Activated naive CD4-positive, alpha-beta T cell treated with anti-CD3 and anti-CD28 coated beads, Interleukin-2, amount 10 ng/mL, durations not matched to agents 7 days and 5 days (primary cell): Measurements from ENCODE around the gene OSGIN1.

Source experiments
- CTCF ChIA-PET: fragments of 350-600 bp; sonication (Branson Sonifier 250); formaldehyde crosslinking; loops from one replicate; lab custom pipeline; 2021; ENCODE audit warnings: antibody characterized with exemption; lab: Charles Lee
- DNase-seq: peaks from one replicate; pipeline ENCODE4 v3.0.0-alpha.2; 2020
- H3K27ac Mint-ChIP-seq: one replicate; pipeline ENCODE4 v1.8.0; 2021; ENCODE audit warnings: mild to moderate bottlenecking, moderate library complexity, mixed read lengths
- H3K27me3 Mint-ChIP-seq: one replicate; pipeline ENCODE4 v1.8.0; 2021; ENCODE audit warnings: mild to moderate bottlenecking, mixed read lengths
- H3K36me3 Mint-ChIP-seq: one replicate; pipeline ENCODE4 v1.8.0; 2021; ENCODE audit warnings: mixed read lengths
- H3K4me1 Mint-ChIP-seq: one replicate; pipeline ENCODE4 v1.8.0; 2021; ENCODE audit warnings: mixed read lengths
- H3K4me3 Mint-ChIP-seq: one replicate; pipeline ENCODE4 v1.8.0; 2021; ENCODE audit warnings: mild to moderate bottlenecking, moderate library complexity, mixed read lengths
- H3K9me3 Mint-ChIP-seq: one replicate; pipeline ENCODE4 v1.8.0; 2021; ENCODE audit warnings: mixed read lengths

OSGIN1 gene

DNA sequence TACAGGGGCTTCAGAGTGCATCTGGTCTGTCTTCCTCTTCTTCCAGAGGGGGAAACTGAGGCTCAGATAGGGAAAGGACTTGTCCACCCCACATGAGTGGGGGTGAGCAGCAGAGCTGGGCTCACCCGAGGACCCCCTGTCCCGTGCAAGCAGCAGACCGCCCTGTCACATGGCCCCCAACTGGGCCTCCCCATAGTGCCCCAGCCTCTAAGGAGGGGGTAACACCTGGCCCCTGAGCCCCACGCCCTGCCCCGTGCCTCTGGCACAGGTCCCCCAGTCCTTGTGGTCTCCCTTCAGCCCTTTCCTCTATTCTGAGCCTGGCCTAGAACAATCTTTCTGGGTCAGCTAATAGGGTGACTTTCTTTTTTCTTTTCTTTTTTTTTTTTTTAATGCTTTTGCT is 8.6 kb downstream of the OSGIN1 start:
- DNase-seq, result no peak
- CTCF ChIA-PET, result interaction anchor here (0.8 to 1.4 kb wide), 3 partner anchors 8 to 123 kb away, joined by 3 to 5 read pairs (median 3); partner anchors contain the start of gene OSGIN1
- no peaks in the 10 kb centered on the region for H3K4me1 Mint-ChIP-seq
- H3K4me3 Mint-ChIP-seq, result no peak overlapping the region
- H3K36me3 Mint-ChIP-seq, result no peaks in the 10 kb centered on the region
- H3K27ac Mint-ChIP-seq, result no peak overlapping the region
- H3K27me3 Mint-ChIP-seq, result peaks cover 14% of the 10 kb centered on the region
- H3K9me3 Mint-ChIP-seq, result no peaks in the 10 kb centered on the region

DNA sequence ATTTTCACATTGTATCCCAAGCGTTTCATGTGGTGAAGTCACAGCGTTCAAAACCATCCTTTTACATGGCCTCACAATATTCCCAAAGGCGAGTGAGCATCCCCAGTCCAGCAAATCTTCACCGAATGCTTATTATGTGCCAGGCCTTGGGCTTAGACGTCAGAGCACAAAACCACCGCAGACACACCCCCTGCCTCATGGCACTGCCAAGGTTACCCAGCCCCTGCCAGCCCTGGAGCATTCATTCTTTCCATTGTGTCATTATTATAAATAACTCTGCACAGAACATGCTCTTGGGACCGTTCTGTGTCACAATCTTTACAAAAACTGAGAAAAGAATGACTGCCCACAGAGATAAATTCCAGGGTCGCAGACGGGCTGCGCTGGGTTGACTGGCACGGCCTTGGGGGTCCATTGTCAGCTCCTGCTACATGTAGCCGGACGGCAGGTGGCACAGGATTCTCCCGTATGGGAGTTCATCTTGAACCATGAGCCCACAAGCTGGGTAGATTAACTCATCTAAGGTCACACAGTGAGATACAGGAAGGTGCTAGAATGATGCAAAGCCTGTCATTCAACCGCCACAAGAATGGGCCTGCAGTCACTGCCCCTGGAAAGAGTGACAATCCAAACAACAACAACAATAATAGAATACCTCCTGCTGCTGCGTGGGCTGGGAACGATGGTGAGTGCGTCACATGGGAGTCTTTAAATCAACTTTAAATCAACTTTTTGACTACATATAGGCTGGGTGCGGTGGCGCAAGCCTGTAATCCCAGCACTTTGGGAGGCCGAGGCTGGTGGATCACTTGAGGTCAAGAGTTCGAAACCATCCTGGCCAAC is 10.5 kb downstream of the OSGIN1 start:
- Mint-ChIP-seq H3K27me3 (peaks cover 22% of the 10 kb centered on the region), H3K36me3 (no peaks in the 10 kb centered on the region), H3K4me3 (no peak overlapping the region), H3K9me3 (no peaks in the 10 kb centered on the region), H3K27ac (no peak overlapping the region), H3K4me1 (peaks cover 2% of the 10 kb centered on the region)
- CTCF ChIA-PET, result no interaction called here
- DNase-seq, result no peak

DNA sequence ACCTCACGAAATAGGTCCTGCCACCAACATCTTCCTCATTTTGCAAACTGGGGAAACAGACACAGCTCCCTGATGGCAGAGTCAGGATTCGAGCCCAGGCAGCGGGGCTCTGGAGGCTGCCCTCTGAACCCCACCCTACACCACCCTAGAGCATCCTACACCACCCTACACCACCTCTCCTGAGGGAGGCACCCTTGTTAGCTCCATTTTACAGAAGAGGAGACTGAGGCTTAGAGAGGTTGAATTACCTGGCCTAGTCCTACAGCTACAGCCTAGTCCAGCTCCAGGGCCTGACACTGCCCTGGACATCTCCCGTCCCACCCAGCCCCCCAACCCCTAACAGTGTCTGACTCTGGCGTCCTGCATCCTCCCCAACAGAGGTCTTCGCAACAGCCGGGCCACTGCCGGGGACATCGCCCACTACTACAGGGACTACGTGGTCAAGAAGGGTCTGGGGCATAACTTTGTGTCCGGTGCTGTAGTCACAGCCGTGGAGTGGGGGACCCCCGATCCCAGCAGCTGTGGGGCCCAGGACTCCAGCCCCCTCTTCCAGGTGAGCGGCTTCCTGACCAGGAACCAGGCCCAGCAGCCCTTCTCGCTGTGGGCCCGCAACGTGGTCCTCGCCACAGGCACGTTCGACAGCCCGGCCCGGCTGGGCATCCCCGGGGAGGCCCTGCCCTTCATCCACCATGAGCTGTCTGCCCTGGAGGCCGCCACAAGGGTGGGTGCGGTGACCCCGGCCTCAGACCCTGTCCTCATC is 11.8 kb downstream of the OSGIN1 start:
- DNase-seq, result no peak
- Mint-ChIP-seq H3K27me3 (peaks cover 34% of the 10 kb centered on the region), H3K4me3 (no peak overlapping the region), H3K9me3 (no peaks in the 10 kb centered on the region), H3K27ac (no peak overlapping the region), H3K36me3 (no peaks in the 10 kb centered on the region), H3K4me1 (peaks cover 2% of the 10 kb centered on the region)
- CTCF ChIA-PET, result interaction anchor here (0.6 to 0.9 kb wide), 3 partner anchors 38 to 347 kb away, joined by 3 read pairs; no protein-coding TSS in a partner anchor

DNA sequence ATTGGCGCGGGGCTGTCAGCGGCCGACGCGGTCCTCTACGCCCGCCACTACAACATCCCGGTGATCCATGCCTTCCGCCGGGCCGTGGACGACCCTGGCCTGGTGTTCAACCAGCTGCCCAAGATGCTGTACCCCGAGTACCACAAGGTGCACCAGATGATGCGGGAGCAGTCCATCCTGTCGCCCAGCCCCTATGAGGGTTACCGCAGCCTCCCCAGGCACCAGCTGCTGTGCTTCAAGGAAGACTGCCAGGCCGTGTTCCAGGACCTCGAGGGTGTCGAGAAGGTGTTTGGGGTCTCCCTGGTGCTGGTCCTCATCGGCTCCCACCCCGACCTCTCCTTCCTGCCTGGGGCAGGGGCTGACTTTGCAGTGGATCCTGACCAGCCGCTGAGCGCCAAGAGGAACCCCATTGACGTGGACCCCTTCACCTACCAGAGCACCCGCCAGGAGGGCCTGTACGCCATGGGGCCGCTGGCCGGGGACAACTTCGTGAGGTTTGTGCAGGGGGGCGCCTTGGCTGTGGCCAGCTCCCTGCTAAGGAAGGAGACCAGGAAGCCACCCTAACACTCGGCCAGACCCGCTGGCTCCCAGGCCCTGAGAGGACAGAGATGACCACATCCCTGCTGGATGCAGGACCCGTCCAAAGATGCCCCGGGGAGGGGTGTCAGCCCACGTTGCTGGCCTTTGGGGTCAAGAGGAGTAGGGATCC is 12.6 kb downstream of the OSGIN1 start:
- no peak overlapping the region for H3K27ac Mint-ChIP-seq
- H3K36me3 Mint-ChIP-seq, result no peaks in the 10 kb centered on the region
- CTCF ChIA-PET, result interaction anchor here (0.6 kb wide), 1 partner anchor 346 kb away, joined by 3 read pairs; no protein-coding TSS in a partner anchor
- DNase-seq, result no peak
- H3K4me1 Mint-ChIP-seq, result peaks cover 2% of the 10 kb centered on the region
- no peaks in the 10 kb centered on the region for H3K9me3 Mint-ChIP-seq
- peaks cover 41% of the 10 kb centered on the region for H3K27me3 Mint-ChIP-seq
- H3K4me3 Mint-ChIP-seq, result no peak overlapping the region

DNA sequence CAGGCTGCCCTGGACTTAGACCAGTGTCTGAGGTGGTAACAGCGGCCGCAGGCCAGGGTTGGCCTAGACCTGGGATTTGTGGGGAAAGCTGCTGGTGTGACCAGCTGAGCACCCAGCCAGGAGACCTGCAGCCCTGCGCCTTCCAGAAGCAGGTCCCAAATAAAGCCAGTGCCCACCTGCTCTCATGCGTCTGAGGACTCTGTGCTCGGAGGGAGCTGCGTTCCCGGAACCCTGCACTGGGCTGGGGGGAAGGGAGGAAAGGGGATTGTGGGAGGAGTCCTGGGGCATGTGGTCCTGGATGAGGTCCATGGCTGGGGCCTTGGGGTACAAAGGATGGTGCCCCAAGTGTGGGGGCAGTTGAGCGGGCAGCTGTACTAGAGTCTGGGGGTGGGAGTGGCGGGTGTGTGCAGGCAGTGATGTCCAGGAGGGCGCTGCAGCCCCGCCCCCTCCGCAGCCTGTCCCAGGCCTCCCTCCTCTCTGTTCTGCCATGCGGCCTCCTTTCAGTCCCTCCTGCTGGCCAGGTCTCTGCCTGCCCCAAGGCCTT is 13.2 kb downstream of the OSGIN1 start:
- Mint-ChIP-seq H3K27me3 (peaks cover 46% of the 10 kb centered on the region), H3K4me3 (no peak overlapping the region), H3K36me3 (no peaks in the 10 kb centered on the region), H3K4me1 (peaks cover 2% of the 10 kb centered on the region), H3K9me3 (no peaks in the 10 kb centered on the region), H3K27ac (no peak overlapping the region)
- DNase-seq, result no peak
- CTCF ChIA-PET, result interaction anchor here (1.2 kb wide), 1 partner anchor 13 kb away, joined by 4 read pairs; the partner anchor contains the start of gene OSGIN1

DNA sequence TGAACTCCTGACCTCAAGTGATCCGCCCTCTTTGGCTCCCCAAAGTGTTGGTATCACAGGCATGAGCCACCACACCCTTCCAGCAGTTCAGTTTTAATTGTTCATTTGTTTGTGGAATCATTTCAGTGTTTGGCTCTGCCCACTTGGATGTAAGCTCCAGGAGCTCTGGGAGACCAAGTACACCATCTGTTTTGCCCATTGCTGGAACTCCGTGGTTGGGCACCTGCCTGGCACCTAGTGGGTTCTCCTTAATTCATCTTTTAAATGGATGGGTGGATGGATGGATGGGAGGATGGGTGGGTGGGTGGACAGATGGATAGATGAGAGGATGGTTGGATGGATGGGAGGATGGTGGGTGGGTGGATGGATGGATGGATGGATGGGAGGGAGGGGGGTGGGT is 14.1 kb downstream of the OSGIN1 start:
- Mint-ChIP-seq H3K4me1 (peaks cover 2% of the 10 kb centered on the region), H3K4me3 (no peak overlapping the region), H3K36me3 (no peaks in the 10 kb centered on the region), H3K9me3 (no peaks in the 10 kb centered on the region), H3K27ac (no peak overlapping the region), H3K27me3 (peaks cover 53% of the 10 kb centered on the region)
- CTCF ChIA-PET, result interaction anchor here (1.2 kb wide), 1 partner anchor 14 kb away, joined by 4 read pairs; the partner anchor contains the start of gene OSGIN1
- DNase-seq, result no peak

DNA sequence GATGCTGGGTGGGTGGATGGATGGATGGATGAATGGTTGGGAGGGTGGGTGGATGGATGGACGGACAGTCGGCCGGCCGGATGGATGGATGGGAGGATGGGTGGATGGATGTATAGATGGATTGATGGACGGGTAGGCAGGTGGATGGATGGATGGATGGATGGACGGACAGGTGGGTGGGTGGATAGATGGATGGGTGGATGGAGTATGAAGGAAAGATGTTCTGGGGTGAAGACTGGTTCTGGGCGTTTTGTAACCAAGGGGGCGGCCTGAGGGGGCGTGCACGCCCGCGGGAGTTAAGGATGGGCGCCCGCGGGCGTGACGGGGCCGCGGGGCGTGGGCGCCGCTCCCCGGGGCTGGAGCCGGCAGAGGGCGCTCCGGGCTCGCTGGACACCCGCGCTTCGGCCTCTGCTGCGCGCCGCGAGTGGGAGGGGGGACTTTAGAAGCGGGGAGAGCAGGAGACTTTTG is 14.8 kb downstream of the OSGIN1 start, which contains the start of gene NECAB2:
Gene NECAB2 (plus strand): TSS at position 407 of the 468 bp plus-strand sequence. CDS start 405 bp downstream, outside the sequence.
- CTCF ChIA-PET, result no interaction called here
- Mint-ChIP-seq H3K4me1 (peaks cover 2% of the 10 kb centered on the region), H3K27ac (no peak within 1 kb of the TSS), H3K4me3 (no peak within 1 kb of the TSS), H3K9me3 (no peaks in the 10 kb centered on the region), H3K27me3 (peaks cover 57% of the 10 kb centered on the region), H3K36me3 (no peaks in the 10 kb centered on the region)
- DNase-seq, result peak; percentile 42

DNA sequence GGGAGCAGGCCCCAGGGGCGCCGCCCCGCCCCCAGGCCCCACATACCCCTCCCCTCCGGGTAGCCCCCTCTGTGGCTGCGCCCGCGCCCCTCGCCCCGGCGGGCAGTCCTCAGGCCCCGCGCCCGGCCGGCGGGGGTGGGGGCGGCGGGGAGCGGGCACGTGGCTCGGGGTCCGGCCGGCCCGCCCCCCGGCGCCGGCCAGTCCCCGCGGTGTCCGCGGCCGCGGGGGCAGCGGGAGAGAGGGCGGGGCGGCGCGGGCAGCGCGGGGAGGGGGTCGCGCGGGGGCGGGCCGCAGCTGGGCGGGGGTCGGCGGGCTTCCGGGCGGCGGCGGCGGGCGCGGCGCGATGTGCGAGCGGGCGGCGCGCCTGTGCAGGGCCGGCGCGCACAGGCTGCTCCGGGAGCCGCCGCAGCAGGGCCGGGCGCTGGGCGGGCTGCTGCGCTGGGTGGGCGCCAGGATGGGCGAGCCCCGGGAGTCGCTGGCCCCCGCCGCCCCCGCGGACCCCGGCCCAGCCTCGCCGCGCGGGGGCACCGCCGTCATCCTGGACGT is 15.3 kb downstream of the OSGIN1 start:
- H3K4me3 Mint-ChIP-seq, result no peak overlapping the region
- H3K27me3 Mint-ChIP-seq, result peaks cover 57% of the 10 kb centered on the region
- CTCF ChIA-PET, result no interaction called here
- no peak for DNase-seq
- no peaks in the 10 kb centered on the region for H3K9me3 Mint-ChIP-seq
- H3K36me3 Mint-ChIP-seq, result no peaks in the 10 kb centered on the region
- H3K4me1 Mint-ChIP-seq, result peaks cover 2% of the 10 kb centered on the region
- H3K27ac Mint-ChIP-seq, result no peak overlapping the region

DNA sequence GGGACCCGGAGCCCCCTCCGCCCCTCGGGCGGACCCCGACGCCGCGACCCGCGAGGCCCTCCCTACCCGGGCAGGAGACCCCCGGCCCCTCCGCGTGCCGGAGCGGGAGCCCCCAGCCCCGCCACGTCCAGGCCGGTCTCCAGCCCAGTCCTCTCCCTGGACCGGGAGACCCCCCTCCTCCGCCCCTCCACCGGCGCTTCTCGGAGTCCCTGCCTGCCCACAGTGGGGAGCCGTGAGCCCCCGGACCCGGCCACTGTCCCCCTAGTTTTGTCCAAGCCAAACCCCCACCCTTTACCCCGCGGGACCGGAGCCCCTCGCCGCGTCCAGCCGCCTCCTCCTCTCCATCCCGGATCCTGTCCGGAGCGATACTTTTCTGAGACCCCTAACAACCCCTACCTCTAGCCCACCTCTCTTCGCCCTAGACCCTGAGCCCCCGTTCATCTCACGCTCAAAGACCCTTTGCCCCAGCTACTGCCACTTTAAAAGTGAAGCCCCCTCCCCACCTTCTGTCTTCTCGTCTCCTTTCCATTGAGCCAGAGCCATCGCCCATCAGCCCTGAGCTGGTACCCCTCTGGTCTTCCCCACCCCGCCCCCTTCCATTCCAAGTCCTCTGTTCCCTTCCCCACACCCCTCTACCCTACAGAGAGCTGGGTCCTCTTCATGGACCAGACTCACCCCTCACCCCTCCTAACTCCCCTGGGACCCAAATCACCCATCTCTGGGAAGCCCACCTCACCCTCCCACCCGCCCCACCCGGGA is 16.0 kb downstream of the OSGIN1 start:
- CTCF ChIA-PET, result interaction anchor here (1.3 kb wide), 1 partner anchor 11 kb away, joined by 3 read pairs; no protein-coding TSS in a partner anchor
- Mint-ChIP-seq H3K4me1 (peaks cover 2% of the 10 kb centered on the region), H3K27me3 (peaks cover 57% of the 10 kb centered on the region), H3K9me3 (no peaks in the 10 kb centered on the region), H3K27ac (no peak overlapping the region), H3K4me3 (no peak overlapping the region), H3K36me3 (no peaks in the 10 kb centered on the region)
- no peak for DNase-seq

DNA sequence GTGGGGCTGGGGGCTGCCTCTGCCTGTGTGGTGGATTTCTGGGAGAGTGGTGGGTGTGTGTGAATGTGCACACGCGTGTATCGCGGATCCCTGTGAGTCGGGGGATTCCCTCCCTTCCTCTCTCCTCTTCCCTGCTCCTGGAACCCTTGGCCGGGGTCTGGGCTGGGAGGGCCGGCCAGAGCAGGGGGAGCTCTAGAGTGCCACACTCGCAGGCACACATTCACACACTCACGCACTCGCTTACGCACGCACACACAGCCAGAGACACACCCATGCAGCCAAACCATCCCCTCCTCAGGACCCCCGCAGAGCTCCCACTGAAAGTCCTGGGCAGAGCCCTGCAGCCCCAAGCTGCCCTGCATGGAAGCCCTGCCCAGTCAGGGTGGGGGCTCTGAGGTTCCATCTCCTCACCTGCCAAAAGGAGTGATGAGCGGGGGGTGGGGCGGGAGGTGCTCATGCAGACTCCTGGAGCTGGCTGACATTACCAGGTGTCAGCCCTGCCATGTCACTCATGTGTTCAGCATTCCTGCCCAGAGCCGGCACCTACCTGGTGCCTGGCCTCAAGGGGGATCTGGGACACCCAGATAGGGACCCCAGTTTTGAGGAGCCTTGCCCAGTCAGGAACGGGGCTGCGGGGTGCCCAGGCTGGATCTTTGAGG is 16.9 kb downstream of the OSGIN1 start:
- Mint-ChIP-seq H3K4me3 (no peak overlapping the region), H3K27me3 (peaks cover 57% of the 10 kb centered on the region), H3K27ac (no peak overlapping the region), H3K9me3 (no peaks in the 10 kb centered on the region), H3K4me1 (peaks cover 2% of the 10 kb centered on the region), H3K36me3 (no peaks in the 10 kb centered on the region)
- DNase-seq, result no peak
- CTCF ChIA-PET, result interaction anchor here (1.2 to 1.5 kb wide), 3 partner anchors 11 to 13 kb away, joined by 3 to 4 read pairs (median 3); no protein-coding TSS in a partner anchor

DNA sequence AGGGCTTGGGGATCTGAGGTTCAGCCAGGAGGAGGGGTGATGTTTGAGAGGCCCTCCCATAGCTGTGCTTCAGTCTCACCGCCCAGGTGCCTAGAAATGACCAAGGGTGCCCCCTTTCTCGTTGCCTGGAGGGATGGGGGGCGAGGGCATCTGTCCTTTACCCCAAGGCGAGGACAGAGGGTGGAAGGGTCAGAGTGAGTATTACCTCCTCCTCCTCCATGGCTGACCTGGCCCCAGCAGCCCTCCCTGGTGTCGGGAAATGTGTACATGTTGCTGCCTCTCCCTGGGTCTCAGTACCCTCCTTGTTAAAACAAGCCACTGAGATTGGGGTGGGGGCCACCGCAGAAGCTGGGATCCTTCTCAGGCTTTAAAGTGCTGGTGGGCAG is 17.4 kb downstream of the OSGIN1 start:
- Mint-ChIP-seq H3K9me3 (no peaks in the 10 kb centered on the region), H3K4me1 (peaks cover 2% of the 10 kb centered on the region), H3K27me3 (peaks cover 57% of the 10 kb centered on the region), H3K4me3 (no peak overlapping the region), H3K36me3 (no peaks in the 10 kb centered on the region), H3K27ac (no peak overlapping the region)
- no peak for DNase-seq
- CTCF ChIA-PET, result interaction anchor here (0.6 to 1.5 kb wide), 4 partner anchors 11 to 219 kb away, joined by 3 to 4 read pairs (median 3); no protein-coding TSS in a partner anchor
